Measurements from ENCODE around the gene MFGE8.

- TF ChIP-seq E2F8 (IDR thresholded peaks at IDR 0.05; ENCODE audit: low read depth, partially characterized antibody) (no peak), MLX (CRISPR knock-in tag; conservative IDR thresholded peaks at IDR 0.05) (no peak), HMGN3 (IDR thresholded peaks at IDR 0.05; ENCODE audit: borderline replicate concordance, extremely low read depth, insufficient read length, low read depth, low read length) (no peak), SIX5 (IDR thresholded peaks at IDR 0.05; ENCODE audit: borderline replicate concordance in 1 of 2, insufficient read depth in 1 of 2, low read depth in 1 of 2, low read length in 2 of 2) (no peak), ZBTB40 (IDR thresholded peaks at IDR 0.05) (no peak), ZBTB40 (CRISPR knock-in tag; IDR thresholded peaks at IDR 0.05) (no peak), ZNF583 (CRISPR knock-in tag; IDR thresholded peaks at IDR 0.05) (no peak), BDP1 (IDR thresholded peaks at IDR 0.05; ENCODE audit: insufficient read depth, insufficient read length) (no peak), CCAR2 (IDR thresholded peaks at IDR 0.05; ENCODE audit: low read depth, low read length) (no peak), POLR2A (conservative IDR thresholded peaks at IDR 0.05) (no peak), DACH1 (IDR thresholded peaks at IDR 0.05; ENCODE audit: partially characterized antibody) (no peak), CTCF (IDR thresholded peaks at IDR 0.05 in 2 of 3, conservative IDR thresholded peaks at IDR 0.05 in 1 of 3; ENCODE audit: insufficient read depth in 2 of 3, low read depth in 1 of 3, low read length in 3 of 3) (no peak)
These were observed 7.0 kb downstream of the MFGE8 start for GRCh38 chr15:88906130-88906529.

Measured in K562 (cell line).